NCI-H2029 treated with DMSO at 0.1 percent for 48 hours (cell line): ENCODE data around the gene COL18A1.

Experiments
- DNase-seq: peaks from one replicate; lab custom pipeline; 2025; lab: John Stamatoyannopoulos, UW

The COL18A1 gene

DNA sequence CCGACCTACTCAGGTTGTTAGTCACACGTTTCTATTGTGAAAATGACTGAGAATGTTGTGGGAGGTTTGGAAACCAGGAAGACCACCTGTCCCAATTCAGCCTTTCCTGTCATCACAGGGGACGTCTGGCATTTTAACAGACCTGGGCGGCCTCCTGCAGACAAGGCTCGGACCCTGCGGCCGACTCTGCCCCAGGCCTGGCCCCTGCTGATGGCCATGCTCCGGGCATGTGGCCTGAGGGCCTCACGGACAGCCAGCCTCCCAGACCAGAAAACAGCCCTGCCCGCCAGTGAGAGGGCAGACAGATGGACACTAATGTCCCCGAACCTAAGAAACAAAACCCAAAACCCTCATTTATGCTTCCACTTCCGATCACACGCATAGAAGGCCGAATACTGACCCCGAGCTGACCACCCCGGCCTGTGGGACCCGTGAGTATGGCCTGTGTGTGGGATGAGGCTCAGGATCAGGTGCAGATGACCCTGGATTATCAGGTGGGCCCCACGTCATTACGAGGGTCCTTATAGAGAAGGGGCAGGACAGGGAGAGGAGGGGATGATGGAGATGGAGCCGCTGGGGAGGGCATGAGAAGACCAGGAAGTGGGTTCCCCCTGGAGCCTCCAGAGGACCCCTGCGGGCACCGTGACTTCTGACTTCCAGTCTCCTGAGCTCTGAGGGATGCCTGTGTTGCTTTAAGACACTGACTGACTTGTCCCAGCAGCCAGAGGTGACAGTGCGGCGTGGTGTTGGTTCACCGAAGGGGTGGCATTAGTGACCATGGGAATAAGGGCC lies 9.6 kb downstream of the COL18A1 start:
- DNase-seq: no peak

- no peak for DNase-seq
Observed at GRCh38 chr21:45415188-45415942, 10.4 kb downstream of the COL18A1 start.

DNA sequence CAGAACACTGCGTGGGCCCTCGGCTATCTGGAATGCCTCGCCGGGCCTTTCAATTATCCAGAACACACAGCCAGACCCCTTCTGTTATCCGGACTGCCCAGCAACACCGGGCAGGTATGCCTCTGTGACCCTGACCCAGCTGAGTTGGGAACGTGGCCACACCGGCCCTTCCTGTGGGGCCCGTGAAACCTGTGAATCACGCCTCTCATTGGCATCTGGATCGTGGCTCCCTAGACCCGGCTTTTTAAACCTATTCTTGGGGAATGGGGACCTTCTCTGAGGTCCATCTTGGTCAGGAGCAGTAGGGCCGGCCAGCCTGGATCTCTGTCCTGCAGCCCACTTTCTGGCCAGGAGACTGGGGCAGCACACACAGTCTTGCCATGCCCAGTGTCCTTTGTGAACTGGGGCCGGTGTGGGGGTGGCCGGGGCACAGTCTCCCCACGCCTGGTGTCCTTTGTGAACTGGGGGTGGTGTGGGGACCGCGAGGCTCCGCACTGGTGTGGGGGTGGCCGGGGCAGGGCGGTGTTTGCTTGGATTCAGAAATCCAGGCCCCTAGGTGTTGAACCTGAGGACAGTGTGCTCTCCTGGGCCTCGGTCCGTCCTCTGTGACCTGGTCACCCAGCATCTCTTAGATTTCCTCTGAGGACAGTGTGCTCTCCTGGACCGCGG lies 11.1 kb downstream of the COL18A1 start:
- no peak for DNase-seq

GRCh38 chr21:45416620-45417019 lies 11.7 kb downstream of the COL18A1 start:
- DNase-seq: no peak

- no peak for DNase-seq
Observed at GRCh38 chr21:45417256-45417950, 12.4 kb downstream of the COL18A1 start.

- DNase-seq: no peak
Observed at GRCh38 chr21:45417951-45418300, 13.0 kb downstream of the COL18A1 start.

GRCh38 chr21:45418301-45419071 lies 13.5 kb downstream of the COL18A1 start:
- no peak for DNase-seq

- no peak for DNase-seq
Observed at GRCh38 chr21:45419162-45419561, 14.2 kb downstream of the COL18A1 start.

- DNase-seq: no peak
Observed at GRCh38 chr21:45420061-45421041, 15.4 kb downstream of the COL18A1 start.

GRCh38 chr21:45421071-45421845 lies 16.3 kb downstream of the COL18A1 start:
- no peak for DNase-seq

- no peak for DNase-seq
Observed at GRCh38 chr21:45421846-45422775, 17.1 kb downstream of the COL18A1 start.

DNA sequence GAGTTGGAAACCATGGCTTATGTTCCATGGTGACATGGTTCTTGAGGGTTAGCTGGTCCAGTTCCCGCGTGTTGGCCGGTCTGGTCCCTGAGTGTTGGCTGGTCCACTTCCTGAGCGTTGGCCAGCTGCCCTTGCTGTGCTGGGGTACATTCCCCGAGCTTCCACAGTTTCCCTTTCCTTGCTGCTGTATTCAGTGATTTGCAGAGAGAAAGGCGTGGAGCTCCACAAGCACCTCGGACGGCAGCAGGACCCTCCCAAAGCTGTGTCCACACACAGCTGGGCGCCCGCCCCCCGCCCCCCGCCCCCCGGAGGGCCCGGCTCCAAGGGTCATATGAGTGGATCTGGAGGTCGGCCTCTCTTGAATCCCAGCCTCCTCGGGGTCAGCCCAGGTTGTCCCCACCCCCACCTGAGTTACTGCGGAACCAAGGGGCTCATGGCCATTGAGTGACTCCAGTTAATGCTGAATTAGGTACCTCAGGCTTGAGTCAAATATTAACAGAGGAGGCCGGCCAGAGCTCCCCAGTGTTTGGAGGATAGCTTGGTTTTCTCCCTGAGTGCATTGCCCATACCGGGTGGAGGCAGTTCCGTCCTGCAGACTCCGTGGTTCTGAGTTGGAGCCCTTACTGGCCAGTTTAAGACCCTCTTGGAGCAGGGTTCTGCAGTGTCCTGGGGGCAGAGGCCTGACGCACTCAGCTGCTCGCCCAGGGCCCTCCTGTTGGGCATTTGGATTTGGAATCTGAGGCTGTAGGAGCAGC lies 18.4 kb downstream of the COL18A1 start:
- DNase-seq: no peak

DNA sequence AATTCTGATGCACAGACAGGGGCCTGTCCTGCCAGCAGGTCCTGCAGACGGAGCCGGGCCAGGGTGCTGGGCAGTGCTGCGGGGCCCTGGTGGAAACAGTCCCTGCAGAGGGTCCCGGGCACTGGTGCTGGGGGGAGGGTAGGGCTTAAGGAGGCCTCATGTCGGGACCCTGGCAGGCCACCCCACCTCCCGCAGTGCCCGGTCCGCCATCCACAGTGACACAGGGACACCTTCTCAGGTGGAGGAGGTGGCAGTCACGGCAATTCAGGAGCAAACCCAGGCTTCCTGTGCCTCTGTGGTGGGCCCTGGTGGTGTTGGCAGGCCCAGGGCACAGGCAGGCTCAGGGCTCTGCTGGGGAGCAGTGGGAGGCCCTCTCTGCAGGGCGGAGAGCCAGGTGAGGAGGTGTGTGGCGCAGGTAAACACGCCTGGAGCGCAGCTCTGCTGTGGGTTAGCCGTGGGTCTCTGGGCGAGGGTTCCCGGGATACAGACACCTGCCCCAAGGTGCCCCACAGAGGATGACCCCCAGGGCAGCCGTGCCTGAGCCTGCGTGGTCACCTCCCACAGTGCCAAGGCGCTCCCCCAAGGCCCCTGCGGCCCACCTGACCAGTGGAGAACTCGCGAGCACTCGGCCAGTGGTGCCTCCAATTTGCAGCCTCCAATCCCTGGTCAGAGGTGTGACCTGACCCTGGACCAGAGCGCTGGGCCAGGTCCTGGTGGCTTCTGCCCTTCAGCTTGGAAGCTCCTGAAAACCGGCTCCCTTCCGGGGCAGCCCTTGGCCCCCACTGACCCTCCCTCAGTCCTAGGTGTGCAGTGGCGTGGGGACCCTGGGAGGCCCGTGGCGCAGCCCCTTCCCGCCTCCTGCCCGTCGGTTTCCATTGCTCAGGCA lies 19.2 kb downstream of the COL18A1 start:
- DNase-seq: no peak

GRCh38 chr21:45424854-45425795 lies 20.2 kb downstream of the COL18A1 start:
- DNase-seq: no peak
